ENCODE measurements around the gene RBM47. TPM values are rescaled to one million over a fixed set of nuclear protein-coding genes. Genes with fewer than 3 reads are reported as not detected.

RBM47 gene
- total and polyA plus RNA-seq, 3 donors from 2014 or later = 17.8 to 95.1 (median 51.7) TPM

- Histone ChIP-seq H3K4me1 (no peaks in the 10 kb centered on the region), H3K9me3 (no peaks in the 10 kb centered on the region), H3K36me3 (ENCODE audit: low read depth, missing control alignments) (no peaks in the 10 kb centered on the region), H3K27me3 (no peaks in the 10 kb centered on the region), H3K27ac (no peak overlapping the region), H3K4me3 (no peak overlapping the region)
- 76 to 88% methylated on average over 1 of the region's 1 CpG for WGBS, 2 donors
- no peak for DNase-seq
- TF ChIP-seq CTCF (IDR thresholded peaks at IDR 0.05) (no peak), POLR2A (IDR thresholded peaks at IDR 0.05) (no peak)
- intact Hi-C loops (cut with DNase I; ENCODE audit: low total_unique reads) = no loop called here
Measured at GRCh38 chr4:40502934-40503333, 126.7 kb downstream of the RBM47 start.

- no peak for TF ChIP-seq POLR2A (IDR thresholded peaks at IDR 0.05)
- DNase-seq = no peak
- intact Hi-C loops (cut with DNase I; ENCODE audit: low total_unique reads) = no loop called here
Measured at GRCh38 chr4:40502220-40502619, 127.4 kb downstream of the RBM47 start.

GRCh38 chr4:40500781-40501180 is 128.9 kb downstream of the RBM47 start:
- Histone ChIP-seq H3K36me3 (ENCODE audit: low read depth, missing control alignments) (no peaks in the 10 kb centered on the region), H3K27ac (no peak overlapping the region), H3K4me3 (no peak overlapping the region), H3K4me1 (no peaks in the 10 kb centered on the region), H3K27me3 (no peaks in the 10 kb centered on the region), H3K9me3 (no peaks in the 10 kb centered on the region)
- intact Hi-C loops (cut with DNase I; ENCODE audit: low total_unique reads) = no loop called here
- no peak for DNase-seq
- WGBS, 2 donors = 59 to 84% methylated on average over 6 of the region's 6 CpGs
- TF ChIP-seq CTCF (IDR thresholded peaks at IDR 0.05) (no peak), POLR2A (IDR thresholded peaks at IDR 0.05) (no peak)

More at GRCh38 chr4:40502220-40502619, 127.4 kb downstream of the RBM47 start:
- Histone ChIP-seq H3K4me3 (no peak overlapping the region), H3K9me3 (no peaks in the 10 kb centered on the region), H3K4me1 (no peaks in the 10 kb centered on the region), H3K36me3 (ENCODE audit: low read depth, missing control alignments) (no peaks in the 10 kb centered on the region), H3K27ac (no peak overlapping the region), H3K27me3 (no peaks in the 10 kb centered on the region)
- WGBS, 2 donors = 70 to 73% methylated on average over 4 of the region's 4 CpGs

- Histone ChIP-seq H3K27me3 (no peaks in the 10 kb centered on the region), H3K4me3 (no peak overlapping the region), H3K9me3 (no peaks in the 10 kb centered on the region), H3K27ac (no peak overlapping the region), H3K4me1 (no peaks in the 10 kb centered on the region), H3K36me3 (ENCODE audit: low read depth, missing control alignments) (no peaks in the 10 kb centered on the region)
- intact Hi-C loops (cut with DNase I; ENCODE audit: low total_unique reads) = no loop called here
- TF ChIP-seq POLR2A (IDR thresholded peaks at IDR 0.05) (no peak), CTCF (IDR thresholded peaks at IDR 0.05) (no peak)
- WGBS, 2 donors = 77% methylated on average over 3 of the region's 3 CpGs
- no peak for DNase-seq
Measured at GRCh38 chr4:40493160-40493559, 136.5 kb downstream of the RBM47 start.

GRCh38 chr4:40492691-40493090 is 137.0 kb downstream of the RBM47 start:
- no peaks in the 10 kb centered on the region for H3K36me3 ChIP-seq (ENCODE audit: low read depth, missing control alignments)
- DNase-seq = no peak
- no peaks in the 10 kb centered on the region for H3K9me3 ChIP-seq
- no peak for TF ChIP-seq POLR2A (IDR thresholded peaks at IDR 0.05)
- no peak for TF ChIP-seq CTCF (IDR thresholded peaks at IDR 0.05)
- H3K27ac ChIP-seq = no peak overlapping the region
- 50 to 66% methylated on average over 3 of the region's 3 CpGs for WGBS, 2 donors
- no peaks in the 10 kb centered on the region for H3K4me1 ChIP-seq
- intact Hi-C loops (cut with DNase I; ENCODE audit: low total_unique reads) = no loop called here
- H3K4me3 ChIP-seq = no peak overlapping the region
- no peaks in the 10 kb centered on the region for H3K27me3 ChIP-seq
